Measurements from ENCODE around the gene DBX2.

The DBX2 gene

GRCh38 chr12:45042599-45042998 lies 8.3 kb downstream of the DBX2 start:
- TF ChIP-seq CTCF (IDR thresholded peaks at IDR 0.05; ENCODE audit: low read depth, low read length), result no peak
- DNase-seq (ENCODE audit: extremely low read depth, low read depth), result no peak

- DNase-seq (ENCODE audit: extremely low read depth, low read depth), result no peak
- TF ChIP-seq CTCF (IDR thresholded peaks at IDR 0.05; ENCODE audit: low read depth, low read length), result no peak
These were observed 9.9 kb downstream of the DBX2 start for GRCh38 chr12:45040977-45041376.

- no peak for TF ChIP-seq CTCF (IDR thresholded peaks at IDR 0.05; ENCODE audit: low read depth, low read length)
- DNase-seq (ENCODE audit: extremely low read depth, low read depth), result no peak
These were observed 11.1 kb downstream of the DBX2 start for GRCh38 chr12:45039757-45040156.

- no peak for DNase-seq (ENCODE audit: extremely low read depth, low read depth)
- TF ChIP-seq CTCF (IDR thresholded peaks at IDR 0.05; ENCODE audit: low read depth, low read length), result no peak
These were observed 16.0 kb downstream of the DBX2 start for GRCh38 chr12:45034861-45035265.

DNA sequence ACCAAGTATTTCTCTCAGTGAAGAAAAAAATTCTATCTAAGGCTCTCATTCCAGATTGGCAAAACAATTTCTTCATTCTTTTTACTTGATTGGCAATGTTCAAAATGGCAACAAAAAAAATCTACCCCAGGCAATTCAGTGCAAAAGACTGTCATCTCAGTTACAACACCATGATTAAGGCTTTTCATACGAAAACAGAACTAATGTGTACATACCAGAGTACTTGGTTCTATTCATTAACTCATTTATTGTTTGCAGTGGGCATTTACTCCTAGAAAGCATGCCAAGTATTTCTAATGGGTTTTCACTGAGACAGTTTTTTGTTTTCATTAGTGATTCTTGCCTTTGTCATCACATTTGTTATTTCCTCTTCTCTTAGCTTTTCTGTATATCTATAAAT lies 33.0 kb downstream of the DBX2 start:
- DNase-seq (ENCODE audit: extremely low read depth, low read depth), result no peak
- TF ChIP-seq CTCF (IDR thresholded peaks at IDR 0.05; ENCODE audit: low read depth, low read length), result no peak

GRCh38 chr12:45014396-45014795 lies 36.5 kb downstream of the DBX2 start:
- no peak for TF ChIP-seq CTCF (IDR thresholded peaks at IDR 0.05; ENCODE audit: low read depth, low read length)
- no peak for DNase-seq (ENCODE audit: extremely low read depth, low read depth)

- TF ChIP-seq CTCF (IDR thresholded peaks at IDR 0.05; ENCODE audit: low read depth, low read length), result no peak
- DNase-seq (ENCODE audit: extremely low read depth, low read depth), result no peak
These were observed 38.1 kb downstream of the DBX2 start for GRCh38 chr12:45012749-45013148.
